RPMI8226 (cell line): ENCODE data around the gene FOS.
A peak's percentile ranks its signal among the peaks of the same experiment; 100 is the strongest.

Source experiments
- DNase-seq: peaks from one replicate; pipeline ENCODE4 v3.0.0-alpha.2; 2015

The FOS gene

DNA sequence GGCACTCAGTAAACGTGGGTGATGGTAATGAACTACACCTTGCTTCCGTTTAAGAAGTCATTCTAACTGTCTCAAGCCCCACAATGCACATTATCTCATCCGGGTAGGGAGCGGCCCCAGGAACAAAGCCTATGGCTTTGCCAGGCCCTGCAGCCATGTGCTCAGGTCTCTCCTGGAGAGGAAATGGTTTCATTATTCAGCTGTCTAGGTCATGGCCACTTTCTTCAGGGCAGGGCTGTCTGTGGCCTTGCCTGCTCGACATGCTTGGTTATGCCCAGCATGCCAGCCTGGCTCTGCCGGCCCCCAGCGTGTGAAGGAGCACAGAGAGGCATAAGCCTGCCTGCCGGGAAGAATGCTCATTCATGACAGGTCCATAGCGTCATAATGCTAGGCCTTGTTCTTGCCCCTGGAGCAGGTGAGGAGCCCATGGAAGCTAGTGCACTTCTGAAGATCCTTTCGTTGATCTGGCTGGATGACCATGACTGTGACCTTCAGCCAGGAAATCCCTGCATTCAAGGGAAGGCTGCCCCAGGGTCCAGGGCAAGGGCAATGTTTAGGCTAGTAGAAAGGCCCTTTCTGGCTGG, 26.3 kb upstream of the FOS start:
- no peak for DNase-seq

DNA sequence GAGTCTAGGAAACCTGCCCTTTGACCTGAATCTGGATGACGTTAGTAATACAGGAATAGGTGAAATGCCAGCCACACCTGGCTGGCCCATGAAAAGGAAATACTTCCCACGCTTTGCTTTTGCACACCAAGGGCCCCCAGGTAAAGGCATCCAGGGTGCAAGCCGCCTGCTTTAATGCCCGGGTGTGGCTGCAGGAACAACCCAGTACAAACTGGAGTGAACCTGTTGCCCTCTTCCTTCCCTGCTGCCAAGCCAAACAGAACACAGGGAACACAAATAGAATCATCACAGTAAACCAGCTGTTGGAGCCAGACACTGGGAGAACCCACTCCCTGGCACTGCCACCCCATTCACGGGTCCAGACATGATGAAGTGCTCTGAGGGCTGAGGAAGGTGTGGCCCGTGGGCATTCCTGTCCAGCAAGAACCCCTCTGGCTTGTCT, 24.2 kb upstream of the FOS start:
- DNase-seq = no peak

DNA sequence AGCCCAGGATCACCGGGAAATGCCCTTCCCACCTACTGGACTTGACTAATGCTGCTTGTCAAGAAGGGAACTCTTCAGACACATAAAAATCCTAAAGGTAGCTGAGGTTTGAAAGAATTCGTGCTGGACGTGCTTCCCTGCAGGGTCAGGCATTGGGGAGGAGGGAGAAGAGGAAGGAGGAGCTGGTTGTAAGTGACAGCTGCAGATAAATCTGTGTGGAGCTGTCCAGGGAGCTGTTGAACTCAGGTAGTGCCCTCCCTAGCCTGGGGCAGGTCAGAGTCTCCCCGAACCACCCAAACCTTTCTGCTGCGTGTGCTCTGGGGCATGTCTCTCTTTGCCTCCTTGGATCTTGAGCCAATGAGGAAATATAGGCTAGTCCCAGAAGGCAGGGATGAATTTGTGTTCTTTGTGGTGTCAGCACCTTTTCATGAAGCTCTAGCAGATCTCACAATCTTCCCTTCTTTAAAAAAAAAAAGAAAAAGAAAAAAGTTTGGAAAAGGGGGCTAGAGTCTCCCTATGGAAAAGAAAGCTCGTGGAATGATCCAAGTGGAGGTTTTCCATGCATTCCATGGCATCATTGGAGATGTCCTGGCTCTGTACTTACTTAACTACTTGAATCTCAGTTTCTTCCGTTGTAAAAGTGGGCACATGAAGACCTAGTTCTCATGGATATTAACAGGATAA, 23.6 kb upstream of the FOS start:
- no peak for DNase-seq

DNA sequence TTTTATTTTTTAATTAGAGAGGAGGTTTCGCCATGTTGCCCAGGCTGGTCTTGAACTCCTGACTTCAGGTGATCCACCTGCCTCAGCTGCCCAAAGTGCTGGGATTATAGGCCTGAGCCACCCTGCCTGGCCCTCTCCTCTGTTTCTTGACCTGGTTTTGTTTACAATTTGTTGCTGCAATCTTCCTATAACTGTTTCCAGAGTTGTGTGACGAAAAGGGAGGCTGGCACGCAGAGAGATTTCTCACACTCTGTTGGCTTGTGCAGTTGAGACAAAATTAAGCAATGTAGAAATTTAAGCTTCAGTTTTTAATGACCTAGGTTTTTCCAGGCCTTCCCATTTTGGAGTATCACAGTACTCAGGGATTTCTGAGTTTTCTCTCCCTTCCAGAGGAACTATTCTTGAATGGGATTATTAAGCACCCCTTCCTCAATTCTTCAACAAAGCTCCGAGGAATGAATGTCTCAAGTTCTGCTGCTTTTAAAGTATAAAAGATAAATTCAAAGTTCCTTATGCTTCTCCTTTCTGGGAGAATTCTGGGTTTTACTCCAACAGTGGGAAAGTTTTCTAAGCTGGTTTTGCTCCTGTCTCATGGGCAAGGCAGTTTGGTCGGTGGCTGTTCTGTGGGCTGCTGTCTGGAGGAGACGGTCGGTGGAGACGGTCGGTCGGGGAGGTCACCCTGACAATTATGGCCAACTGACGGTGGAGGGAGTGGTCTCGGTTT, 20.4 kb upstream of the FOS start:
- DNase-seq = no peak

DNA sequence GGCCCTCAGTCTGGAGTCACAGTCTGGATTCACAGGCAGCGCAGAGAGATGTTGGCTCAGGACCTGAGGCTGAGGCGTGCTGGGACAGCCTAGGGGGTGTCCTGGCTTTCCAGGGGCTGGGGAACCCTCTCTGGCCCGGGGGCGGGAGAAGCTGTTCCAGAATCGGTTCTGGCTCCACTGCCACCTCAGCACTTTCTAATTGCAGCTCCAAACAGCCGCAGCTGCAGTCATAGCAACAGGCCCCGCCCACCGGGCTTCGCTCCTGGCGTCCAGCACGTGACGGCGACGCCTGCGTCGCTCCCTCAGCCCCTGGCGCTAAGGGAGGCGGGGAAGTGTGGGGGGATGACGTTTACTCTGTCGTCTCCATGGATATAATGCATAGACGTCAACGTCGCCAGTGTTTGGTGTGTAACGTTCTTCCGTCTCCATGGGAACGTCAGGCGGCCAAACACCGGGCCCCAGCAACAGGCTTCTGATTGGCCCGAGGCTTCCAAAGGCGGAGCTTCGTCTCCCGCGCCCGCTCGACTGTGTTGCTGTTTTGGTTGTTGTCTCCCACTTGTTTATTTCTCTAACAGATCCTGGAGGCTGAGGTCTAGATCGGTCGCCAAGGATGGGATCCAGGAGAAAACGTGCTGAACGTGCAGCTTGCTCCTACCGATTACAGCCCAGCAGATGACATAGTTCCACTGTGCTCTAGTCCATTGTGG, 19.7 kb upstream of the FOS start:
- peak; percentile 98 for DNase-seq

DNA sequence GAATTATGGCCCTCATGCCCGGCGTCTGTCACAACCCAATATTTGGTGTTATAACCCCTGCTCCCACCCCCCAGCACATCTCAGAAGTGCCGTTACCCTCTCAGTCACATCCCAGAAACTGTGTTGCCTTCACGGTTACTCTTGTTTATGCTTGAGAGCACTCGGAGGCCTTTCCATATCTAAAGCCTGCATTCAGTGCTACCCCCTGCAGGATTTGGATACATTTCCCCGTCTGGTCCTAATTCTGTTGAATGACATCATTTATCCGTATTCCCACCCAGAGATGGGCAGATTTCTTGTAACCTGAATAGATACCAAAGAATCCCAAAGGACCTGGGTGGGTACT, 19.1 kb upstream of the FOS start:
- DNase-seq = peak; percentile 20

DNA sequence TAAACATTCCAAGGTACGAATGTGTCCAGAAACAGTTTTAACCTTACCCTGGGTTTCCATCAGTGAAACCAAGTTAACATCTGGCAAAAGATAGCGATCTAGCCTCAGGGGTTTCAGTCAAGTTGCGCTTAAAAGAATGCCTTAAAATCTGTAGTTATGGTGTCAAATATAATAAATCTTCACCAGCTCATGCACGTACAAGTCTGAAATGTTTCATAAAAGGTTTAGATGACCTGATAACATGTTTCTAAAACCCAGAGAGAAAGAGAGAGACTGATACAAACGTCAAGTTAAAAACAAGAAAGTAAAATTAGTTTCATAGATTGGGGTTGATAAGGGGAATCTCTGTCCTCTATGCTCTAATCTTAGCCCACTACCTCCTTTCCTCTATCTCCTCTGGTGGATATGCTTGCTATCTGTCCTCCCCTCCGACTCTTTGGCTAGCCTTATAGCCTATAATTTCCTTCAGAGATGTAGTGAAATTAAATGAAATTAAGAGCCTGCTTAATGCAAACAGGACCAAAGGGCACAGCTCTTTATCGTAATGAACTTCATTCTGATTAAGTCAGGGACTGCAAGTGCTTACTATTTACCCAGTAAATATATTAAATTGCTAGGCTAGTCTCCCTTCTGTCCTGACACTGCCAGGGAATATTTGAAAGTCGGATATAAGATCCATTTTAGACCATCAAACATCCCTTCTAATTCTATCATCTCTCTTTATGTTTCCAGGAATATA, 18.4 kb upstream of the FOS start:
- DNase-seq = no peak

DNA sequence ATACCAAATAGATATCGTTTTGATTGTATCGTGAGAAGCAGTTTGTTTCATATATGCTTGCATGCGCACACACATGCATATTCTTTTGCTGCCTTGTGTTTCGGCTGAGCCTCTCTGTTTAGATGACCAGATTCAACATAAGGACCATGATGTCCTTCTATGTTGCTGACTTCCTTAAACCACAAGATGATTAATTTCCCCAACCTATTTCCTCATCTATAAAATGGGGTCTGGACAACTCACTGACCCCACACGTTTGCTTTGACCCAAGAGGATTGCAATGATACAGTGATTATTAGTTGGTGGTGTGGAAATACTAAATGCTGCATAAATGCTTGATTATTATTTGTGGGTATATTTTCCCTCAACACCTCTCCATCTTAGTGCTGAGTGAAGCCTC, 16.8 kb upstream of the FOS start:
- DNase-seq = no peak

DNA sequence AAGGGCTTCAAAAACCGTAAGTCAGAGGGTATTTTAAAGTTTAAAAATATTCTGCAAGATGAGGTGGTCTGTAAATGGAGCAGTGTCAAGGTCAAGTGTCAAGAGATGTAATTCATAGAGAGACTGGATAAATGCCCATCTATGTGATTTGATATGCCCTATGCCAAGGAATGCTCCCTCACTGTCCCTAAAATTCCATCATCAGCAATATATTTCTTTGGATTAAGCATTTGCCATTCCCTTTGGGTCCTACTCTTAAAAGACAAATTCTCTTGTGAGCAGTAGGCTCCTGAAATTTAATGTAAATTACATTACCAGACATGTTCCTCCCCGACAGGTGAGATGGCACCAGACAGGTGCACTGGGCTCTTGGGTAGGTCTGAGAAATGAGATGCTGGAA, 16.0 kb upstream of the FOS start:
- DNase-seq = no peak

DNA sequence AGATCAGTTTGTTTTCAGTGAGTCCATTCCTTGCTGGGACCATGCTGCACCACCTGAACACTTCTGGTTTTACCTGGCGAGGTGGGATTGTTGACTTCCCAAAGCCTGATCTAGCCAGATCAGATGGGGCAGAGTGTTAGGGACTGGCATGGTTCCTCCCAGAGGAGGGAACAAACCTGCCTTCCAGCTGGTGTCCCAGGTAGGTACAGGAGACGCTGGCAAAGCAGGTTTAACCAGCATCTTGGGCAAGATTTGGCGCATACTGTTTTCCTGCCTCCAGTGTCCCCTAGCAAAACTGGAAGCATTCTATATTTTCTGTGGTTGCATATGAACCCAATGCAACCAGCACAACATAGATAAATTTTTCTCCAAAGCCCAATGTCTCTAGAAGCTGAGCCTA, 14.6 kb upstream of the FOS start:
- no peak for DNase-seq

DNA sequence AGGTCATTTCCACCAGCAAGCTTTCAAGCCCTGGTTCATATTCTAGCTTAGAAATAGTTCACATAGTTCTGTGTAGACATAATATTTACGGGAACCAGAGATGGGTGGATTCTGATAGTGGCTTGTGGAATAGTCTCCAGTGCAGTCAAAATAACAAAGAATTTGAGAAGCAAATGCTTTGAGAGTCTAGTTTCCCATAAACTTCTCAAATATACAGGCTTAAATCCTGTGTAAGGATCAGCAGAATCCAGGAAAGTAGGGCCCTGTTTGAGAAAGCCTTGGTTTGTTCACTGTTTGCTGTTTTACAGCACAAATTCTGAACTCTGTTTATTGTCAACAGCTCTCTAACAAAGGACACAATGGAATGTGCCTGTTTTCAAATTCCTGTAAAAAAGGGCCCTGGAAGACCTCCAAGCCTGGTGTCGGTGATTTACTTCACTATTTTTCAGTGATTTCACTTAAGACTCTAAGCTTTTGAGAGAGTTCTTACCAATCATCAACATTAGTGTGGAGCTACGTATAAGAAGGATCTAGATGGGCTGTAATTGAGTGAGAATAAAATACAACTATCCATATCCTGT, 11.4 kb upstream of the FOS start:
- no peak for DNase-seq

DNA sequence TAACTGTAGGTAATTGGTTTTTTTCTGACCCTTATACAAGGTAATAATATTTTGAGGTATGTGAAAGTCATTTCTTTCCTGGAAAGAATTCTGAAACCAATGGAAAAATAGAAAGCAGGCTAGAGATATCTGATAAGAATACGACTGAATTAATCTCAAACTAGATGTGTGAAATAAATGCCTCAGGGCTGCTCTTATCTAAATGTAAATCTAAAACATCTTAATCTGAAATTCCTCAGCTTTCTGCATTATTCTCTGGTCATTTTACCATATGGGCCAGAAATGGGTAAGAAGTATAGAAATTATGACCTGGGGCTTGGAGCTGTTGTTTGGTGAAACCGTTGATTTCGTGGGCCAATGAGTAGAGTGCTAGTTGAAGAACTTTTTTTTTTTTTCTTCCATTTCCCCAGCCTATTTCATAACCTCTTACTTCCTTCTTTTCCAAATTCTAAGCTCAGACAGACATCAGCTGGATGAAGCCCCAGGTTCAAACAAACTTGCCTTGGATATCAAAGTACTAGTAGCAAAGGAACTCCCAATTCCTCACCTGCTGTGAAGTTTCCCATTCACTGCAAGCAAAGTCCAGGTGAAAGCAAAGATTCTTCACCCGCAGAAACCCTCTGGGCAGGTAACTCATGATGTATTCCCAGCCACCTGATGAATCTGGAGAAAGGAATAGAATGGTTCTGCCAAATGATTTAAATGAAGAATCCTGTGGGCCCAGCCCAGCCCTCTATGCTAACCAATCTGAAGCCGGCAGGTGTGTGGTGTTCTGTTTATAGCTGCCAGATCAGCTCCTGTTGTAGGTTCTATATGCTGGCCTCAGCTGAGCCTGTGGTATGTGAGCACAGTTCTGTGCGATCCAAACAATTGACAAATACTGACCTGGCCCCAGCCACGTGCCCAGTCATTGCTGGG, 9.7 kb upstream of the FOS start:
- DNase-seq = no peak

DNA sequence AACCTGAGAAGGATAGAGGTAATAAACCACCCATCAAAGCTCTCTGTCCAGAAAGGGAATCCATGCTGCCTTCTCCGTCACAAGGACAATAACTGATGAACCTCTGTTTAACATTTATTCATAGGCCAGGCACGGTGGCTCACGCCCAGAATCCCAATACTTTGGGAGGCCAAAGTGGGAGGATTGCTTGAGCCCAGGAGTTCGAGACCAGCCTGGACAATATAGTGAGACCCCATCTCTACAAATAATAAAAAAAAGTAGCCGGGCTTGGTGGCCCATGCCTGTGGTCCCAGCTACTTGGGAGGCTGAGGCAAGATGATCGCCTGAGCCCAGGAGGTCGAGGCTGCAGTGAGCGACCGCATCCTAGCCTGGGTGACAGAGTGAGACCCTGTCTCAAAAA, 7.1 kb upstream of the FOS start:
- no peak for DNase-seq

DNA sequence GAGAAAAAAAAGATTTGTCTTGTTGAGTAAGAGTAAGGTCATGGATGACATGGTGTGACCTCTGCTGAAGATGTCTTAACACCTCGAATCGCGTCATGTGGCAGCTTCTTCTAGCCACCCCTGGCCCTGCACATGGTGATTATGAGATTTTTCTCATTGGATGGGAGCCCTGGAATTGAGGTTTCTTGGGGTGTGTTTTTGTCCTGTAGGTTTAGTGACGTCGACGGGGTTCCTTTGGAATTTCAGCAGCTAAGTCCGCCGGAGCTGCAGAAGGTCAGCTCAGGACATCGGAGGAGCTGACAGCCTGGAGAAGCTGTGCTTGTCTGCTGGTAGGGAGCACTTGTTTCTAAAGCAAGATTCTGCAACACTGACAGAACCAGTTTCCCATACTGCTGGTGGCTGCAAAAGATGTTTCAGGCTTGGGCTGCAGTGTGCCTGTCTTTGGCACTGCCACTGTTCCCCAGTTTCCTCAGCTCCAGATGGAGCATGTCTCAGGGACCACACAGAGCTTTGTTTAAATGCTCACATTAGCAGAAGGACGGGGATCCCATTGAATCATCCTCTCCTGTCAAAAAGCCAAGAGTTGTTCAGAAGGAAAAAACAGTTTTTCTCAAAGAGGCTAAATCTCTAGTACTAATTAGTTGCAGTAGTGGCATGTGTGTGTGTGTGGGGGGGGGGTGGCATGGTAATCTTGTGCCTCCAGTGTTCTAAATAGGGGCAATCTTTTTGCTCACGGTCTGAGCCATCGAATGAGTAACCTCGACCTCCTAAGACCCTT, 5.2 kb upstream of the FOS start:
- DNase-seq = no peak

DNA sequence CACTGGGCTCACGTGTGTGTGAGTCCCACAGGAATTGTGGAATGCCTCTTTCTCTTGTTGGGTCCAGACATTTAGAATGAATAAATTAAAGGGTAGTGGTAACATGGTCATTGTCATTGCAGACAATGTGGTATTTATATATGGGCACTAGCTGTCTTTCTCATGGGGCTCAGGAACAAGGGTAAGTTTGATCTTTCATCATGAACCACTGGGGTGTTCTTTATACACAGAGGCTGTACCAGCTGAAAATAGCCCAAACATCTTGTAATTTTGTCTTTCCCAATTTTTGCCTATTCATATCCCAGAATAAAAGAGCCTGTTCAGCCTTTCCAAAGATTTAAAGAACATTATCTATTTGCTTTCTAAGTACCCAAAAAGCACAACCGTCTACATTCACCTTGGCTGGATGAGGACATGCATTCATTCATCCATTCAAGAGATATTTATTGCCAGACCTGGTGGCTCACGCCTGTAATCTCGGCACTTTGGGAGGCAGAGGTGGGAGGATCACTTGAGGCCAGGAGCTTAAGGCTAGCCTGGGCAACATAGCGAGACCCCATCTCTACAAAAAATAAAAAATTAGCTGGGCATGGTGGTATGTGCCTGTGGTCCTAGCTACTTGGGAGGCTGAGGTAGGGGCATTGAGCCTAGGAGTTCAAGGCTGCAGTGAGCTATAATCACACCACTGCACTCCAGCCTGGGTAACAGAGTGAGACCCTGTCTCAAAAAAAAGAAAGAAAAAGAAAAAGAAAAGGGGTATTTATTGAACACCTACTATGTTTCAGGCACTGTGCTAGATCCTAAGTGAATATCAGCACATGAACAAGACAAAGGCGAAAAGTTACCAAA, 4.4 kb upstream of the FOS start:
- no peak for DNase-seq

DNA sequence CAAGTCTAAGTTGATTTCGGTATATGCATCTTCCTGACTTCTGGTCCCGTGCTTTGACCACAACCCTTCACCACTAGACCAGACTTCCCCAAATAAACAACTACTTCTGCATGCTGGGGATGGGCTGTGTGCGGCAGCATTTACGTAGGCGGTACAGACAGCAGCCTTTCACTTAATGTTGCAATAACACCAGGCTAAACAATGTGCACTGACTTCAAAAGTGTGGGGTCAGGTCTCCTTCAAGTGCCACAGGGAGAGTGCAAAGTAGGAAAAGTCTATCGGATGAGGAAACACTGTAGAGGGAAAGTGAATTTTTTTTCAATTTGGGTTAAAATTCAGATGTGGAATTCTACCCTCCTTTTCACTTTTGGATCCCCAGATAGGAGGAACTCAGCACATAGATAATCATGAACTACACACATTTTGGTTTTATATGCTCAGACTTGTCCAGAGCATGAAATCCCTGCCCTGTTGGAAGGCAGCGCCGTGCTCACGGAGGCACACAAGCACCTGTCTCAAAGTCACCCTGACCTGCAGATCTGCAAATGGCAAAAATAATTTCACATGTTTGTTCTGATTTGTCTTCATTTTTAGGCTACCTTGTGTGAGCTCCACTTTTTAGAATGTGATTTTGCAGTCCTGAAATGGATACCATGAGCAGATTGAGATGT, 3.6 kb upstream of the FOS start:
- no peak for DNase-seq

DNA sequence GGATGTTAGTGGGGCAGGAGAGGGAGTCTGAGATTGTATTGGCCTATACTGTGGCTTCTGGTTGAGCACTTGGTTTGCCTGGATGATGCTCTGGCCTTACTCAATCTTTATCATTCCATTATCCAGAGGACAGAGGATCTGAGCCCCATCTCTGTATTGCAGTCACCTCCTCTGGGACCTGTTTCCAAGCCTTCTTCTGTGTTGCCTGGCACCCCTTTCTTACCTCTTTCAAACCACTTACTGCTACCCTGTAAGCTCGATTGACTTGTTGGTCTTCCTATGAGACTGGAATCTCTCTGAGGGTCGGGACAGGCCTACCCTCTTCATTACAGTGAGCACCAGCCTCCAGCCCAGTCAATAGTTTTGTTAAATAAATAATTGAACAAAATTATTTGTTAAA, 3.0 kb upstream of the FOS start:
- DNase-seq = no peak

DNA sequence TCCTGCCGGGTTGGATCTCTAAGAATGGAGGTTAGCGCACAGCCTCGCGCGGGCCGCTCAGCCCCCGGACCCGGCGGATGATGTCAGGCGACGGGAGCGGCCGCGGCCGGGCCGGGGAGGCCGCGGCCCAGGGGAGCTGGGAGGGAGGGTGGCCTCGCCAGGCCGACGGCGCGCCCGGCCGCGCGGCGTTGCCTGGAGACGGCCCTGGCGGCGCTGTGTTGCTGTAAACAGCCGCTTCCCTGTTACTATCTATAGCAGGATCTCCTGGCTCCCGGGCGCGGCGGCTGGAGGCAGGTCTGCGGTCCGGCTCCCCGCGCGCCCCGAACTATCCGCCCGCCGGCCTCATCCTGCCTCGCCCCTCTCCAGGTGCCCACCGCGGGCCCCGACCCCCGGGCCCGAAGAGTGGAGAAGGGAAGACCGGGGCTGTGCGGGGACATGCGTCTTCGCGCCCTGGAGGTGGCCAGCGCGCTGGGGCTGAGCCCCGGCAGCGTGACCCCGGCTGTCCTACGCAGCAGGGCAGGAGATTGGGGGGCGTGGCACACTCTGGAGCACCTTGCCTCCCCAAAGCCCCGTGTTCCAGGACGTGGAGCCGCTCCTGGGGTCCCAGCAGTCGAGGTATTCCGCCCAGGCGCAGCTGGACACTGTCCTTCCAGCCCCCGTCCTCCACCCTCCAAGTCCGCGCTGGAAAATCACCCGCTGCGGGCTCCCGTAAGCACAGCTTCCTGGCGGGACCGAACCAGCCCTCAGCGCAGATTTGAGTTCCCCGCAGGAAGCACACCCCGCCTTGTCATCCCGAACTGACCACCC, 1.4 kb upstream of the FOS start:
- DNase-seq = peak; percentile 80
